ENCODE measurements around the gene DNTTIP2.

GRCh38 chr1:93842750-93843500 is 36.1 kb downstream of the DNTTIP2 start:
- TF ChIP-seq ZZZ3 (IDR thresholded peaks at IDR 0.05) = no peak
- no peak for TF ChIP-seq ZNF175 (CRISPR knock-in tag; IDR thresholded peaks at IDR 0.05; ENCODE audit: low read depth)
- no peak for TF ChIP-seq ZNF143 (CRISPR knock-in tag; IDR thresholded peaks at IDR 0.05)
- TF ChIP-seq FOXK2 (conservative IDR thresholded peaks at IDR 0.05 in 1 of 2, IDR thresholded peaks at IDR 0.05 in 1 of 2; ENCODE audit: low read depth in 2 of 2) = no peak
- no peak for TF ChIP-seq CEBPB (tag; IDR thresholded peaks at IDR 0.05)
- no peak for TF ChIP-seq DMBX1 (CRISPR knock-in tag; IDR thresholded peaks at IDR 0.05; ENCODE audit: borderline replicate concordance)
- no peak for TF ChIP-seq SMAD1 (IDR thresholded peaks at IDR 0.05; ENCODE audit: low read depth, low read length, partially characterized antibody)
- TF ChIP-seq POLR2AphosphoS5 (IDR thresholded peaks at IDR 0.05; ENCODE audit: control insufficient read depth, insufficient read depth, low read depth, low read length) = no peak
- no peak for TF ChIP-seq ETV6 (IDR thresholded peaks at IDR 0.05; ENCODE audit: borderline replicate concordance in 1 of 2, low read depth in 2 of 2, low read length in 1 of 2)
- no peak for TF ChIP-seq ETV6 (CRISPR knock-in tag; IDR thresholded peaks at IDR 0.05; ENCODE audit: borderline replicate concordance)
- no peak for TF ChIP-seq MTA1 (IDR thresholded peaks at IDR 0.05; ENCODE audit: borderline replicate concordance)

All from K562 (cell line).